Stimulated activated memory B cell treated with anti-CD40 and anti-IgM and Interleukin-4, amounts not matched to agents 10 μg/mL and 1 μg/mL and 100 μg/mL, for 72 hours (primary cell): Measurements from ENCODE around the gene SMAD1.
"Not testable (repeated sequence)": the region's sequence is repeated elsewhere in the genome, so short reads cannot be mapped to it uniquely, and the experiment has no call there.

Experiments used
- ATAC-seq: fragments of 150-1000 bp; cut with Tn5 transposase; 2 replicates; pipeline ENCODE4 v1.10.0; 2021
- H3K27ac Mint-ChIP-seq: one replicate; pipeline ENCODE4 v1.8.0; 2022; ENCODE audit warnings: mild to moderate bottlenecking, mixed read lengths
- H3K27me3 Mint-ChIP-seq: one replicate; pipeline ENCODE4 v1.8.0; 2022; ENCODE audit warnings: mixed read lengths
- H3K36me3 Mint-ChIP-seq: one replicate; pipeline ENCODE4 v1.8.0; 2022; ENCODE audit warnings: mixed read lengths
- H3K4me1 Mint-ChIP-seq: one replicate; pipeline ENCODE4 v1.8.0; 2022; ENCODE audit warnings: mixed read lengths
- H3K4me3 Mint-ChIP-seq: one replicate; pipeline ENCODE4 v1.8.0; 2022; ENCODE audit warnings: mild to moderate bottlenecking, moderate library complexity, mixed read lengths
- H3K9me3 Mint-ChIP-seq: one replicate; pipeline ENCODE4 v1.8.0; 2022; ENCODE audit warnings: mixed read lengths

Gene SMAD1

GRCh38 chr4:145530662-145531061, 49.0 kb downstream of the SMAD1 start:
- H3K27ac Mint-ChIP-seq = no peak overlapping the region
- H3K9me3 Mint-ChIP-seq = no peaks in the 10 kb centered on the region
- no peaks in the 10 kb centered on the region for H3K4me1 Mint-ChIP-seq
- peaks cover 29% of the 10 kb centered on the region for H3K27me3 Mint-ChIP-seq
- ATAC-seq = no peak
- H3K4me3 Mint-ChIP-seq = no peak overlapping the region
- H3K36me3 Mint-ChIP-seq = no peaks in the 10 kb centered on the region

- H3K4me1 Mint-ChIP-seq = no peaks in the 10 kb centered on the region
- no peaks in the 10 kb centered on the region for H3K36me3 Mint-ChIP-seq
- ATAC-seq = no peak
- H3K9me3 Mint-ChIP-seq = no peaks in the 10 kb centered on the region
- H3K4me3 Mint-ChIP-seq = no peak overlapping the region
- no peak overlapping the region for H3K27ac Mint-ChIP-seq
- peaks cover 35% of the 10 kb centered on the region for H3K27me3 Mint-ChIP-seq
Measured at GRCh38 chr4:145531223-145531622, 49.6 kb downstream of the SMAD1 start.

- H3K27ac Mint-ChIP-seq = no peak overlapping the region
- no peaks in the 10 kb centered on the region for H3K4me1 Mint-ChIP-seq
- no peaks in the 10 kb centered on the region for H3K36me3 Mint-ChIP-seq
- H3K4me3 Mint-ChIP-seq = no peak overlapping the region
- no peak for ATAC-seq
- no peaks in the 10 kb centered on the region for H3K9me3 Mint-ChIP-seq
- H3K27me3 Mint-ChIP-seq = peaks cover 39% of the 10 kb centered on the region
Measured at GRCh38 chr4:145531859-145532258, 50.2 kb downstream of the SMAD1 start.

GRCh38 chr4:145533001-145533400, 51.3 kb downstream of the SMAD1 start:
- no peak for ATAC-seq
- Mint-ChIP-seq H3K9me3 (no peaks in the 10 kb centered on the region), H3K27ac (no peak overlapping the region)

GRCh38 chr4:145533415-145533814, 51.8 kb downstream of the SMAD1 start:
- H3K4me1 Mint-ChIP-seq, H3K36me3 Mint-ChIP-seq, H3K9me3 Mint-ChIP-seq, H3K27ac Mint-ChIP-seq, H3K4me3 Mint-ChIP-seq, ATAC-seq: not testable (repeated sequence)
- peaks cover 47% of the 10 kb centered on the region for H3K27me3 Mint-ChIP-seq

More at GRCh38 chr4:145533001-145533400, 51.3 kb downstream of the SMAD1 start:
- Mint-ChIP-seq H3K36me3 (no peaks in the 10 kb centered on the region), H3K27me3 (peaks cover 45% of the 10 kb centered on the region), H3K4me1 (no peaks in the 10 kb centered on the region), H3K4me3 (no peak overlapping the region)

- no peak for ATAC-seq
- Mint-ChIP-seq H3K4me3 (no peak overlapping the region), H3K36me3 (no peaks in the 10 kb centered on the region), H3K9me3 (no peaks in the 10 kb centered on the region), H3K27ac (no peak overlapping the region), H3K4me1 (no peaks in the 10 kb centered on the region), H3K27me3 (peaks cover 47% of the 10 kb centered on the region)
Measured at GRCh38 chr4:145533961-145534360, 52.3 kb downstream of the SMAD1 start.

- H3K4me3 Mint-ChIP-seq = no peak overlapping the region
- H3K27ac Mint-ChIP-seq = no peak overlapping the region
- no peaks in the 10 kb centered on the region for H3K36me3 Mint-ChIP-seq
- ATAC-seq = no peak
- no peaks in the 10 kb centered on the region for H3K9me3 Mint-ChIP-seq
- H3K27me3 Mint-ChIP-seq = peaks cover 55% of the 10 kb centered on the region
- H3K4me1 Mint-ChIP-seq = no peaks in the 10 kb centered on the region
Measured at GRCh38 chr4:145535202-145535601, 53.5 kb downstream of the SMAD1 start.

- Mint-ChIP-seq H3K36me3 (no peaks in the 10 kb centered on the region), H3K27ac (no peak overlapping the region), H3K4me1 (no peaks in the 10 kb centered on the region), H3K27me3 (peaks cover 49% of the 10 kb centered on the region), H3K9me3 (no peaks in the 10 kb centered on the region), H3K4me3 (no peak overlapping the region)
- no peak for ATAC-seq
Measured at GRCh38 chr4:145536044-145536443, 54.4 kb downstream of the SMAD1 start.

- peaks cover 49% of the 10 kb centered on the region for H3K27me3 Mint-ChIP-seq
- no peak overlapping the region for H3K4me3 Mint-ChIP-seq
- H3K27ac Mint-ChIP-seq = no peak overlapping the region
- H3K36me3 Mint-ChIP-seq = no peaks in the 10 kb centered on the region
- no peaks in the 10 kb centered on the region for H3K9me3 Mint-ChIP-seq
- H3K4me1 Mint-ChIP-seq = no peaks in the 10 kb centered on the region
- ATAC-seq = no peak
Measured at GRCh38 chr4:145538596-145538995, 56.9 kb downstream of the SMAD1 start.

GRCh38 chr4:145539671-145540070, 58.0 kb downstream of the SMAD1 start:
- Mint-ChIP-seq H3K4me1 (no peaks in the 10 kb centered on the region), H3K36me3 (no peaks in the 10 kb centered on the region), H3K27me3 (peaks cover 38% of the 10 kb centered on the region), H3K4me3 (no peak overlapping the region), H3K27ac (no peak overlapping the region), H3K9me3 (no peaks in the 10 kb centered on the region)
- no peak for ATAC-seq

GRCh38 chr4:145540235-145540634, 58.6 kb downstream of the SMAD1 start:
- no peaks in the 10 kb centered on the region for H3K4me1 Mint-ChIP-seq
- no peak overlapping the region for H3K4me3 Mint-ChIP-seq
- no peaks in the 10 kb centered on the region for H3K36me3 Mint-ChIP-seq
- no peak for ATAC-seq
- H3K27me3 Mint-ChIP-seq = peaks cover 33% of the 10 kb centered on the region
- no peaks in the 10 kb centered on the region for H3K9me3 Mint-ChIP-seq
- no peak overlapping the region for H3K27ac Mint-ChIP-seq

- no peak overlapping the region for H3K27ac Mint-ChIP-seq
- peaks cover 22% of the 10 kb centered on the region for H3K27me3 Mint-ChIP-seq
- no peak for ATAC-seq
- H3K4me1 Mint-ChIP-seq = no peaks in the 10 kb centered on the region
- H3K36me3 Mint-ChIP-seq = no peaks in the 10 kb centered on the region
- no peak overlapping the region for H3K4me3 Mint-ChIP-seq
- H3K9me3 Mint-ChIP-seq = no peaks in the 10 kb centered on the region
Measured at GRCh38 chr4:145541346-145541745, 59.7 kb downstream of the SMAD1 start.

GRCh38 chr4:145545031-145545430, 63.4 kb downstream of the SMAD1 start:
- H3K36me3 Mint-ChIP-seq = no peaks in the 10 kb centered on the region
- ATAC-seq = no peak

GRCh38 chr4:145545538-145546174, 64.0 kb downstream of the SMAD1 start:
- no peak overlapping the region for H3K4me3 Mint-ChIP-seq
- H3K36me3 Mint-ChIP-seq = no peaks in the 10 kb centered on the region
- H3K27me3 Mint-ChIP-seq = no peaks in the 10 kb centered on the region
- no peak for ATAC-seq
- no peaks in the 10 kb centered on the region for H3K4me1 Mint-ChIP-seq
- H3K27ac Mint-ChIP-seq = no peak overlapping the region
- no peaks in the 10 kb centered on the region for H3K9me3 Mint-ChIP-seq

More at GRCh38 chr4:145545031-145545430, 63.4 kb downstream of the SMAD1 start:
- Mint-ChIP-seq H3K4me3 (no peak overlapping the region), H3K27me3 (peaks cover 3% of the 10 kb centered on the region), H3K4me1 (no peaks in the 10 kb centered on the region), H3K27ac (no peak overlapping the region), H3K9me3 (no peaks in the 10 kb centered on the region)

- Mint-ChIP-seq H3K4me3 (no peak overlapping the region), H3K27me3 (no peaks in the 10 kb centered on the region), H3K4me1 (no peaks in the 10 kb centered on the region), H3K27ac (no peak overlapping the region), H3K9me3 (no peaks in the 10 kb centered on the region), H3K36me3 (no peaks in the 10 kb centered on the region)
- no peak for ATAC-seq
Measured at GRCh38 chr4:145546175-145546915, 64.7 kb downstream of the SMAD1 start.

GRCh38 chr4:145551660-145552059, 70.0 kb downstream of the SMAD1 start:
- no peaks in the 10 kb centered on the region for H3K36me3 Mint-ChIP-seq
- no peak overlapping the region for H3K4me3 Mint-ChIP-seq
- H3K27ac Mint-ChIP-seq = no peak overlapping the region
- no peaks in the 10 kb centered on the region for H3K27me3 Mint-ChIP-seq
- H3K4me1 Mint-ChIP-seq = peaks cover 9% of the 10 kb centered on the region
- no peaks in the 10 kb centered on the region for H3K9me3 Mint-ChIP-seq
- ATAC-seq = no peak
